Nephron (organoid): Measurements from ENCODE around the gene SLC7A8.
A peak's percentile ranks its signal among the peaks of the same experiment; 100 is the strongest.

Source experiments
- H3K27ac Mint-ChIP-seq, 3 experiments: 2 replicates each; pipeline ENCODE4 v1.8.0; 2020; ENCODE audit warnings: mixed read lengths in 3 of 3, mild to moderate bottlenecking in 2 of 3, moderate library complexity in 1 of 3
- H3K27me3 Mint-ChIP-seq: 2 replicates; pipeline ENCODE4 v1.8.0; 2021; ENCODE audit warnings: low read depth, mild to moderate bottlenecking, moderate library complexity, mixed read lengths
- H3K36me3 Mint-ChIP-seq: 2 replicates; pipeline ENCODE4 v1.8.0; 2020; ENCODE audit warnings: low read depth, mixed read lengths
- H3K4me1 Mint-ChIP-seq: 2 replicates; pipeline ENCODE4 v1.8.0; 2020; ENCODE audit warnings: mixed read lengths
- H3K4me3 Mint-ChIP-seq, 3 experiments: 2 replicates each; pipeline ENCODE4 v1.8.0; 2020; ENCODE audit warnings: mild to moderate bottlenecking in 3 of 3, mixed read lengths in 3 of 3, moderate library complexity in 2 of 3
- H3K9me3 Mint-ChIP-seq: 2 replicates; pipeline ENCODE4 v1.8.0; 2020; ENCODE audit warnings: mixed read lengths
- CTCF ChIP-seq, 3 experiments: fragments of 200-600 bp; sonication (generic); IDR thresholded peaks; one replicate each; pipeline ENCODE4 v1.5.0; 2021; ENCODE audit warnings: antibody characterized with exemption in 3 of 3; ENCODE audit not compliant: unreplicated experiment in 3 of 3

The SLC7A8 gene

GRCh38 chr14:23125933-23126524 lies 57.4 kb downstream of the SLC7A8 start:
- Mint-ChIP-seq H3K27ac (peak overlapping the region in 2 of 3 experiments; percentile 9 to 15), H3K9me3 (no peaks in the 10 kb centered on the region)

GRCh38 chr14:23125011-23125410 lies 58.4 kb downstream of the SLC7A8 start:
- Mint-ChIP-seq H3K4me3 (no peak overlapping the region), H3K36me3 (peaks cover 31% of the 10 kb centered on the region), H3K27me3 (peaks cover 6% of the 10 kb centered on the region), H3K27ac (peak overlapping the region; percentile 13 to 95 (median 84)), H3K4me1 (peaks cover 35% of the 10 kb centered on the region), H3K9me3 (no peaks in the 10 kb centered on the region)
- no peak for TF ChIP-seq CTCF (IDR thresholded peaks at IDR 0.05; ENCODE audit: unreplicated experiment in 3 of 3)

More at GRCh38 chr14:23125933-23126524, 57.4 kb downstream of the SLC7A8 start:
- H3K4me3 Mint-ChIP-seq, result no peak overlapping the region
- H3K27me3 Mint-ChIP-seq, result peaks cover 6% of the 10 kb centered on the region
- peaks cover 24% of the 10 kb centered on the region for H3K4me1 Mint-ChIP-seq
- H3K36me3 Mint-ChIP-seq, result peaks cover 41% of the 10 kb centered on the region
- no peak for TF ChIP-seq CTCF (IDR thresholded peaks at IDR 0.05; ENCODE audit: unreplicated experiment in 3 of 3)

DNA sequence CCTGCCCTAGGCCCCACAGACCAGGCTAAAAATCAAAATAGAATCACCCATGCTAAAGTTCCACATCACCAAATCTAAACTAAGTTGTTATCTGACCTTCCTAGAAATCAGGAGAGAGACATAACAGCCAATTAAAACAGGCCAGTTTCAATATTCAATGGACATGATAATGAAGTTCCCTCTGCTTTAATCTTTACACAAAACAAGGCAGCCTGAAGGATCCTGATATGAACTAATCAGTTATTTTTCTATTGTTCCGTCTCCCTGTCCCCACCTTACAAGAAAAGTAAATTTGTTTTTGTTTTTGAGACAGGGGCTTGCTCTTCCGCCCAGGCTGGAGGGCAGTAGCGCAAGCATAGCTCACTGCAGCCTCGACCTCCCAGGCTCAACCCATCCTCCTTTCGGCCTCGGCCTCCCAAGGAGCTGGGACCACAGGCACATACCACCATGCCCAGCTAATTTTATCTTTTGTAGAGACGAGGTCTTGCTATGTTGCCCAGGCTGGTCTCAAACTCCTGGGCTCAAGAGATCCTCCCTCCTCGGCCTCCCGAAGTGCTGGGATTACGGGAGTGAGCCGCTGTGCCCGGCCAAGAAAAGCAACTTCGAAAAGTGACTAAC lies 59.0 kb downstream of the SLC7A8 start:
- Mint-ChIP-seq H3K9me3 (no peaks in the 10 kb centered on the region), H3K27ac (peak overlapping the region; percentile 84 to 95 (median 85)), H3K4me1 (peaks cover 35% of the 10 kb centered on the region), H3K36me3 (peaks cover 25% of the 10 kb centered on the region), H3K4me3 (no peak overlapping the region), H3K27me3 (peaks cover 6% of the 10 kb centered on the region)
- no peak for TF ChIP-seq CTCF (IDR thresholded peaks at IDR 0.05; ENCODE audit: unreplicated experiment in 3 of 3)

DNA sequence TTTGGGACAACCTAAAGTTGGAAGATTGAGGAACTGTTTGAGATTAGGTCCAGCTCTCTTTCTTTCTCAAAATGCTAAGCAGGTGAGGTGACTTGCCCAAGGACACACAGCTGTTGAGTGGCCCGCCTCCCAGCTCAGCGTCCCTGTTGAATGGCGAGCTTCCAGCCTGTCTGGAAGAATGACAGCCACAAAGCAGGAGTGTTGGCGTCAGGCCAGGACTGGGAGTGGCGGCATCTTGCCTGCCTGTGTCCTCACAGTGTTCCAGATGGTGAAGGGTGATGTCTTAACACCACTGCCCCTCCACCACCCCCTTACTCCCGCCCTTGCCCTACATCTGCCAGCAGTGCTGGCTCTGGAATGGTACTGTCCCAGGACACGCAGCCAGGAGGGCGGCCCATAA lies 60.0 kb downstream of the SLC7A8 start:
- Mint-ChIP-seq H3K36me3 (peaks cover 16% of the 10 kb centered on the region), H3K9me3 (no peaks in the 10 kb centered on the region), H3K4me3 (no peak overlapping the region), H3K27ac (peak overlapping the region in 2 of 3 experiments; percentile 84 to 95), H3K27me3 (peaks cover 6% of the 10 kb centered on the region), H3K4me1 (peaks cover 35% of the 10 kb centered on the region)
- TF ChIP-seq CTCF (IDR thresholded peaks at IDR 0.05; ENCODE audit: unreplicated experiment in 3 of 3), result no peak

- TF ChIP-seq CTCF (IDR thresholded peaks at IDR 0.05; ENCODE audit: unreplicated experiment in 3 of 3), result no peak
- Mint-ChIP-seq H3K27ac (peak overlapping the region; percentile 92 to 96 (median 95)), H3K4me3 (no peak overlapping the region), H3K9me3 (no peaks in the 10 kb centered on the region), H3K4me1 (peaks cover 35% of the 10 kb centered on the region), H3K36me3 (peaks cover 9% of the 10 kb centered on the region), H3K27me3 (peaks cover 6% of the 10 kb centered on the region)
Measured at GRCh38 chr14:23122086-23122485, 61.4 kb downstream of the SLC7A8 start.

DNA sequence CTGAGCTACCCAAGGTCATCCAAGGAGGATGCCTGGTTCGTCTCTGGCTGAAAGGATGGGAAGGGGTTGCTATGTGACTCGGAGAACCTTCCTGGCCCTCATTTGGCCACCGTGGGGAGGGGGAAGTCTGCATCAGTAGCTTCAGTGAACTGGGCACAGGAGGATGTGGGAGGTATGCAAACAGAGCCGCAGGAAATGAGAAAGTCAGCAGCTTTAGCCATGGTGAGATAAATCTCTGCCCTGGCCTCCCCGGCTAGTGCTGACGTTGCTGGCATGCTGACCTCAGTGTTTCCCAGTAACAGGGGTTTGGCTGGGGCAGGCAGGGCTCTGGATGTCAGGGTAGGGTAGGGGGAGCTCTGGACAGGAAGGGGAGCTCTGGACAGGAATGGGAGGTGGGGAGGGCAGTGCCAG lies 62.1 kb downstream of the SLC7A8 start:
- H3K4me1 Mint-ChIP-seq, result peaks cover 35% of the 10 kb centered on the region
- peaks cover 6% of the 10 kb centered on the region for H3K27me3 Mint-ChIP-seq
- TF ChIP-seq CTCF (IDR thresholded peaks at IDR 0.05; ENCODE audit: unreplicated experiment in 3 of 3), result no peak
- H3K36me3 Mint-ChIP-seq, result peaks cover 9% of the 10 kb centered on the region
- peak overlapping the region in 2 of 3 experiments; percentile 17 to 29 for H3K4me3 Mint-ChIP-seq
- no peaks in the 10 kb centered on the region for H3K9me3 Mint-ChIP-seq
- peak overlapping the region; percentile 92 to 96 (median 95) for H3K27ac Mint-ChIP-seq
